Measurements from ENCODE around the gene C4orf50.

The C4orf50 gene

DNA sequence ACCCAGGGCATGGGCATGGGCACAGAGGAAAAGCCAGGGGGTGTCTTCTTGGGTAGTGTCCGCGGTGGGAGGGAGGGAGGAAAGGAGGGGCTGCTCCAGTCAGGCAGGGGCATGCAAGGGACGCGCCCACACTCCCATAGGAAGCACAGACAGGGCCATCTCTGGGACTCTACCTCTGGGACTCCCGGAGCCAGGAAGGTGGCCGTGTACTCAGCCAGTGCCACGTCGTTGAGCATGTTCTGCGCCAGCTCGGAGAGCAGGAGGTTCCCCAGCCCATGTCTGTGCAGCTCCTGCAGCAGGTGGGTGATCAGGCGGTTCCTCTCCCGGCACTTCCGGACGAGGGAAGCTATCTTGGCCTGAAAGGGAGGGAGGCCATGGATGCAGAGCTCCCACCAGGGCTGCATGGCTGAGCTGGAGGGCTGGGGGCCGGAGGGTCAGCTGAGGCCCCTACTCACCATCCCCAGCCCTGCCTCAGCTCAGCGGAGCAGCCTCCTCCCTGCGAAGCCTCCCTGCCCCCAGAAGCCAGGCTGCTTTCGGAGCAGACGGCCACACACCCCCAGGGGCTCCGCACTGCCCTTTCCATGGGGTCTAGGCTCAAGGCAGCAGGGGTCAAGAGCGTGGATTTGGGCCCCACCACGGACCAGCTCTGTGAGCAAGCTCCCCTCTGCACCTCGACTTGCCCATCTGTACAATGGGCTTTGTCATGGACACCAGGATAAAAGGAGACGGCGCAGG, 44.6 kb downstream of the C4orf50 start:
- in situ Hi-C loops (cut with HindIII; ENCODE audit: low sequenced_read_pairs), result loop anchor here (10.0 kb wide), 1 partner anchor 101 kb away; no protein-coding TSS in a partner anchor

DNA sequence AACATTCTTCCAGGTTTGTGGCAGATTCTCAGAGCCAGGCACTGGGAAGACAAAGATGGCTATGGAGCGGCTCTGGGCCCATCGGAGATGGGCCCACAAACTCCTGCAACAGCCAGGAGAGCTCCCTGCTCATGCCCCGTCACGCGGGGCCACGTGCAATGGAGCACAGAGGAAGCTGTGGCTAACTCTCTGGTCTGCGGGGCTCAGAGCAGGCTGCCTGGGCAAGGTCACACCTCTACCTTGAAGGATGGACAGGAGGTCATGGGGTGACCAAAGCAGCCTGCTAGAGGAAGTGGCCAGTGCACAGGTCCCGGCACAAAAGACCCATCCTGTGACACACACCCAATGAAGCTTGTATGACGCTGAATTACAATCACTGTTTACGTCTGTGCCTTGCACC, 45.2 kb downstream of the C4orf50 start:
- in situ Hi-C loops (cut with HindIII; ENCODE audit: low sequenced_read_pairs), result loop anchor here (10.0 kb wide), 1 partner anchor 102 kb away; no protein-coding TSS in a partner anchor

DNA sequence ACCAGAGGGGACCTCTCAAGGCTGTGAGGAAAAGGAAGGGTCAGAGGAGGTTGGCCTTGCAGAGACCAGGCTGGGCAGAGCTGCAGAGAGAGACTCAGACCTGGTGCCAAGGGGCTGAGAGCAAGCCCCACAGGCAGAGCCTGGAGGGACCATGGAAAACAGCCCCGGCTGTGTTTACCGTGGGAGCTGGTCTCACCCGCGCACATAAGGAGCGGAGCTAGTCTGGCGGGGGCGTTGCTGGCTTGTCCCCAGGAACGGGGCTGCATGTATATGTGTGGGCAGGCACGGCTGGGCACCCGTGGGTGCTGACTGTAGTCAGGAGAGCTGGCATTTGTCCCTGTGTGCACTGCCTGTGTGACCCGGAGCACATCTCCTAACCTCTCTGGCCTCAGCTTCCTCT, 45.7 kb downstream of the C4orf50 start:
- in situ Hi-C loops (cut with HindIII; ENCODE audit: low sequenced_read_pairs), result loop anchor here (10.0 kb wide), 1 partner anchor 102 kb away; no protein-coding TSS in a partner anchor

DNA sequence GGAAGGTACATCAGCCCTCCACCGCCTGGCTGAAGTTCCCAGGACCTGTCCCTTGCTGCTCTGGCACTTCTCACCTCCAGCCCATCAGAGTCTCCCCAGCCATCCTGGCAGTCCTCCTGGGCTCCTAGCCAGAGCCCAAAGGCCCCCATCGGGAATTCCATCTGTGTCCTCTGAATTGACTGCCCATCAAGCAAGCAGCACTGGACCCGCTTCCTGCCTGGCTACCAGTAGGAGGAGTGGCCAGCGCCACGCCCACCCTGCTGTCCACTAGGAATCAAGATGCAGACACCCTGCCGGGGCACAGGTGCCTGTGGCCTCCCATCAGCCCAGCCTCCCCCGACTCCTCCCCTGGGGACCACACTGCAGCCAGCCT, 47.2 kb downstream of the C4orf50 start:
- in situ Hi-C loops (cut with HindIII; ENCODE audit: low sequenced_read_pairs), result loop anchor here (10.0 kb wide), 1 partner anchor 104 kb away; no protein-coding TSS in a partner anchor

DNA sequence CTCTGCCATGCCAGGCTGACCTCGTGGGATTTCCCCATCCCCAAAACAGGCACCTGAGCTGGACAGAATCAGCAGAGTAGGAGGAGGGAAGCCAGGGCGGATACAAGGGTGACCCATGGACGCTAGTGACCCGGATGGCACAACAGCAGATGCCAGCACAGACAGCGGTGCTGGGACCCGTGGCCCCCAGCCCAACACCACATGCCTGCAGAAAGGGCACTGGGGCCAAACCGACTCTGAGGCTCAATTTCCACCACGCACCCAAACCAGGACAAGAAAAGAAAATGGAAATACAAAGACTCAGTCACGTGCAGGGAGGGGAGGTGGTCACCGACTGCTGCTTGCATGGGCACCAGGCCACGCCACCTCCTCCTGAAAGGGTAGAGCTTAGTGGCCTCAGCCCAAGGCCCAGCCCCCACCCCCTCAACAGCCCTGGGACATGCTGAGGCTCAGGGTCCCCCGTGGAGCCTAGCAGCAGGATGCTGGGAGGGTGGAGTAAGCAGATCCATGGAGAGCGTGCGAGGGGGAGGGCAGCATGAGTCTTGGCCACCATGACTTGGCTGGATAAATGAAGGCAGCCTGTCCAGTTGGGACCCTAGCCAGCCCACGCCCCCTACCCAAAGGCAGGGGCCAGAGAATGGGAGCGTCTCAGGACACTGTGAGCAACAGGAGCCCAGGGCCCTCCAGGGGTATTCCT, 47.7 kb downstream of the C4orf50 start:
- in situ Hi-C loops (cut with HindIII; ENCODE audit: low sequenced_read_pairs), result loop anchor here (10.0 kb wide), 1 partner anchor 104 kb away; no protein-coding TSS in a partner anchor

DNA sequence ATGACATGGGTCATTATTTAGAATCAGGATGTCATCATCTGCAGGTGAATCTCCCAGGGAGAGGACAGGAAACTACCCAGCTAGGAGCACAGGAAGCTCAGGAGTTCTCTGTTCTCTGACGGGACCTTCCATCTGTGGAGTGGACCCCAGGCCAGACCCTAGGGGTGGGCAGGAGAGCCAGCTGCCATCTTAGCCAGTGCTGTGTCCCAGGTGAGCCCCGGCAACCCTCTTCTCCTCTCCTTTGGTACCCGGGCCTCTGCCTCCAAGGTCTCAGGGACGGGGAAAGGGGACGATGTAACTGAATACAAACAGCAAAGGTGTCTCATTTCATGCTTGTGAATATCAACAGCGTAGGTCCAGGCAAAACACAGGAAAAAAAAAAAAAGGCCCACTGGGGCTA, 48.5 kb downstream of the C4orf50 start:
- in situ Hi-C loops (cut with HindIII; ENCODE audit: low sequenced_read_pairs), result loop anchor here (10.0 kb wide), 1 partner anchor 105 kb away; no protein-coding TSS in a partner anchor

DNA sequence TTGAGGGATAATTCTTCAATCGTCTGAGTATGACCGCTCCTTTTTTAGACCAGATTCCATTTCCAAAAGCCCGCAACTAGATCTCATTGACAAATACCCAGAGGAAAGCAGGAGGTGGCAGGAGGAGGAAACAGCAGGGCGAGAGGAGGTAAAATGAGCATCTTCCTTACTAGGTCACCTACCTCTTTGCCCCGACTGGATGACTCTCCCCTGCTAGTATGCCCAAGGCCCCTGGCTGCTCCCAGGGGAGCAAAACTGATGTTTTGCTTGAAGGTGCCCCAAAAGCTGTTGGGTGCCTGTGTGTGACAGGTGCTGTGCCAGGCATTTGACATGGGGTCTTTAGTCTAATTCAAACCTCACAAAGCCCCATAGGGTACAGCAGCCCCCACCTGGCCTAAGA, 48.9 kb downstream of the C4orf50 start:
- in situ Hi-C loops (cut with HindIII; ENCODE audit: low sequenced_read_pairs), result no loop called here

DNA sequence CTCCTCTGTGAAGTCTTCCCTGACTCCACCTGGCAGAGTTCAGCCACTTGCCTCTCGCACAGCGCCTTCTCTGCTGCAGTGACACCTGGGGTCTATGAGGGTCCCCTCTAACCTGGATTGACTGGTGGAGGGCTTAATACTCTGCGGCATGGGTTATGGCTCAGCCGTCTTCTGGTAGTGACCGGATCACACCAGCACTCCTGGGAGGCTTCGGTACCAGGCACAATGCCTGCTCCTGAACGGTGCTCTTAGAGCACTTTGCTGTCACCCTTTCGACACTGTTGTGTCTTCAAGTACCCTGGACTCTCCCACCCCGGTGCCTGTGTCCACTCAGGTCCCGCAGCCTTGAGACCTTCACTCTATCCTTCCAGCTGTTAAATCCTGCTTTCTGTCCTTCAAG, 50.0 kb downstream of the C4orf50 start:
- in situ Hi-C loops (cut with HindIII; ENCODE audit: low sequenced_read_pairs), result no loop called here

DNA sequence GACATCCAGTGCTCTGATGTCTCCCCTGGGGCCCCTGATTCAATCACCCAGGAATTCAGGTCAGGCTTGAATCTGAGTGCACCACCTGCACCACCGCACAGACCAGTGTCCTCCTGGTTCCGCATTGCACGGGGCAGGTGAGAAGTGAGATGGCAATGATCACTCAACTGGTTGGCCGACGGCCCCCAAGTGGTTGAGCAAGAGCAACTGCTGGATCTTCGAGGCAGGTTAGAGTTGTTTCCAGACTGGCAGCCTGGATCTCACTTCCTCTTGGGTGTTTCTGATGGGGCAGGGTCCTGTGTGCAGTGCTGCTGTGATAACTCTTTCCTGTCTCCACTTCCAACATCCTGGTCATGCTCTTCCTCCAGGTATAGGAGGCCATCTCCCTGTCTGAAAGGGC, 50.4 kb downstream of the C4orf50 start:
- in situ Hi-C loops (cut with HindIII; ENCODE audit: low sequenced_read_pairs), result no loop called here

DNA sequence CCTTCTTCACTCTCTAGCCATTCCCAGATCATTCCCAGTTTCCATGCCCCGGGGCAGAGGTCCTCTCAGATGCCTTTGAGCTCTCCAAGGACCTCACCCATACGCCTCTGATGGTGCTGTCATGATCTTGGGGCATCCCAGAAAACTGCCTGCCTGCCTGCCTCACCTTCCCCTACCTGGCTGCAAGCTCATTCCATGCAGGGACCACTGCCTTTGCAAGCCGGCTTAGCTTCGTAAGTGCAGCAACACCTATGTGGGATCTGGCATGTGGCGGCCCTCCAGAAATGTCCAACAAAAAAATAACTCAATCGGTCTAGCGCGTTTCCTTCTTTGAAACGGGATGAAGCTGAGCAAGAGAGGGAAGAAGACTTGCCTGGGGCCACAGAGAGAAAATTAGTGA, 53.0 kb downstream of the C4orf50 start:
- in situ Hi-C loops (cut with HindIII; ENCODE audit: low sequenced_read_pairs), result no loop called here

DNA sequence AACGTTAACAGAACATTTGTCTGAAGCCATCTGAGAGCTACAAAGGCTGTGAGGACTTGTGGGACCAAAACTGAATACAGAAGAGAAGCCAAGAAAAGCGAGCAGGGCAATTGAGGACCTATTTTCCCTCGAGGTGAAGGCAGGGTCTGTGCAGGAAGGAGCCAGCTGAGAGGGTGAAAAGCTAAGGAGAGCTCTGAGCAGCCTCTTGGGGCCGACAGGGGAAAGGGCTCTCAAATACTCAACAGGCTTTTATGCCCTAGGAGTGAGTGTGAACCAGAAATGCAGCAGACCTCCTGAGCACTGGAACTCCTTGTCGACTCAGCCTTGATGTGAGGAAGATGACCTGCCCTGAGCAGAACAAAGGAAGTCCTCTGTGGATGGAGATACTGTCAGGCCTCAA, 54.2 kb downstream of the C4orf50 start:
- in situ Hi-C loops (cut with HindIII; ENCODE audit: low sequenced_read_pairs), result no loop called here

DNA sequence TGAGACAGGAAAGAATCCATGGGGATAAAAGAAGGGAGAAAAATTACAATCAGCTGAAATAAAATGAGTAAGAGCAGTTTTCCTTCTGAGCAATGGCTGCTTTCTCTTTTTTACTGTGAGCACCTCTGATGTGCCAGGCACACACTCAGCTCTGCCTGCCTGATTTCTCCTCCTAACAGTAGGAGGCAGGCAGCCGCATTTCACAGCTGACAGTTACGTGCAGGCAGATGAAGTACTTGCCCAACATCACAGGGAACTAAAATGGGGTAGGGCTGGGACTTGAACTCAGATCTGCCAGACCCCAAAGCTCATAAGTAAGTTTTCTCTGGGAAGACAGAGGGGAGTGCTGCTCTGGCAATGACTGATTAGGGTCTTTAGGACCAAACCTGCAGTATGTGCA, 54.6 kb downstream of the C4orf50 start:
- in situ Hi-C loops (cut with HindIII; ENCODE audit: low sequenced_read_pairs), result no loop called here

DNA sequence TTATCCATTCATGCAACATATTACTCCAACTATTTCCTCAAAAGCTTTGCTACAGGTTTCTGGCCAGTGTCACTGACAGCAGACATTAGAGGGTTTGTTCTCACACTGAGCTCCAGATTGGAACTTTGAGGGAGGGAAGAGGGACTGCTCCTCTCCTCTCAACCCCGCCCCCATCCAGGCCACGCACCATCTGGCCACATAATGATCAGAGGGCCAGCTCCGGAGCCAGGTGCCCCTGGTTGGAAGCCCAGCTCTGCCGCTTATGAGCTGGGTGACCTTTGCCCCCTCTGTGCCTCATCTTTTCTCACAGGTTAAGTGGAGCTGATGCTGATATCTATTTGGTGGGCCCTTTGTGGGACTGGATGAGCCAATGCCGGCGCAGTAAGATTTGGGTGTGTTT, 55.8 kb downstream of the C4orf50 start:
- in situ Hi-C loops (cut with HindIII; ENCODE audit: low sequenced_read_pairs), result no loop called here

DNA sequence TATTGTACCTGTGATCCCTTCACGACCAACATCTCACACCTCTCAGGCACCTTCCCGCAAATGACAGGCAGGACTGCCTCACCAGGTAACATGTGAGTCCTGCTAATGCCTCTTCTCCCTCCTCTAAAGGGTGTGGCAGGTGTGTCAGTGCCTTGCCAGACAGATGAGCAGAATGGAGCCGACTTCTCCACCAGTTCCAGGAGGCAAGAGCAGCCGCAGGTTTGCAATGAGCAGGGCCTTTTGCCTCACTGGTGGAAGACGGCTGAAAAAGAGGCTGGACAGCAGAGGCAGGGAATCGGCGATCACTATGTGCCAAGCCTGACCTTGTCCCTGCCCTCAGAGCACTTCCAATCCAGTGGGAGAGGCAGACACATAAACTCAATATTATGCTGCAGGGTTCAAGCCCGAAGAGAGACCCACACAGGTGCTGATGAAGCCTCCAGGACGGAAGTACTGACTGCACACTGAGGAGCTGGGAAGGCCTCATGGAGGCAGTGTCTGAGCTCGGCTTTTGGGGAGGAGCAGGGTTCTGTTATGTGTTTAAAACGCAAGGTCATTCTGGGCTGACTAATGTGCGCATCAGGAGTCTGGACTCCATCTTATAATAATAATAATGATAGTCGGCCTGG, 57.9 kb downstream of the C4orf50 start:
- in situ Hi-C loops (cut with HindIII; ENCODE audit: low sequenced_read_pairs), result no loop called here

DNA sequence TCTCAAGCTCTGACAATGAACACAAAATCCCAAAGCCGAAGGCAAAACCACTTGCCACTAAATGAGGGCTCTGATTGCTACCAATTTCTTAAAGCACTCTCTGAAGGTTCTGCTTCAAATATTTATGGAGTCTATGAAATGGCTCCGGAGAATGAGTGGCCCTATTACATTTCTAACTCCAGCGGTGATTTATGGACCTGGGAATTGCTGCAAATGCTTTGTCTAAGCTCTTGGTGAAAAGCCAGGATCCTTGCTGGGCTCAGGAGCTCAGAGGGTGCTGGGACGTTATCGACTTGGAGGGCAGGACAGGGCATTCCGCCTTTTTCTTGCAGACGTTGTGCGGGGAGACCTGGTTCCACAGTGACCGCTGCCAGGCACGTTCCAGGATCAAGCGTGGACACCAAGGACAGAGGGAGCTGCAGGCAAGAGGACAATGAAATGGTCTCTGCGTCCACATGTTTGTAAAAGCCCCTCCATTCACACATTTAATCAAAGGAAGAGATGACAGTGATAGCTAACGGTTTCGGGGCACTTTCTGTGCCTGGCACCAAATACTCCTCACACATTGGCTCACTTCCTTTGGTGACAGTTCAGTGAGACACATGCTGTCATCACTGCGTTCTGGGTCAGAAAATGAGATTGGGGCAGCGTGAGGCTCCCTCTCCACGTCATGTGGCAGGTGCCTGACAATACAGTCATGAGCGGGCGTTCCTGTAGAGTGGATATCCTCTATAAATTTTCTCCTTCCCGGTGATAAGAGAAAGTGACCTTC, 58.8 kb downstream of the C4orf50 start:
- in situ Hi-C loops (cut with HindIII; ENCODE audit: low sequenced_read_pairs), result no loop called here

DNA sequence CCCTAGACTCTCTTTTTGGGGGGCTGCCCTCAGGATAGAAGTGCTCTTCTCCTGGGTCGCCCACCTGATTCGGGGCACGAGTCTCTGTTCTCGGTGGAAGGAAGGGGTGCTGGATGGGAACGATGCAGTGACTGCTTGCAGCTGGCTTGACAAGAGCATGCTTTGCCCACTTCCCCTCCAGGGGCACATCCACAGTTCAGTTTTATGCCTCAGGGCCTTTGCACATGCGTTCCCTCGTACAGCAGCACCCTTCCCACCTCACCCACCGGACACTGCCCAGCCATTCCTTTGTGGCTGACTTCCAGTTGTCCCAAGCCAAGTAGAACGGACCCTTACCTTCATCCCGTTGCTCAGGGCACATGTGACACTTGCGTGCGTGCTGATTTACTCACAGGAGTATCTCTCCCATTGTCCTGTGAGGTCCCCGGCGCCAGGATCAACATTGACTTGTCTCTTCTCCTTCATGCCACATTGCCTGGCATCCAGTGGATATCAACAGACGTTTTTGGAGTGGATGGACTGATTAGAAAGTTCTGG, 60.0 kb downstream of the C4orf50 start:
- in situ Hi-C loops (cut with HindIII; ENCODE audit: low sequenced_read_pairs), result no loop called here

DNA sequence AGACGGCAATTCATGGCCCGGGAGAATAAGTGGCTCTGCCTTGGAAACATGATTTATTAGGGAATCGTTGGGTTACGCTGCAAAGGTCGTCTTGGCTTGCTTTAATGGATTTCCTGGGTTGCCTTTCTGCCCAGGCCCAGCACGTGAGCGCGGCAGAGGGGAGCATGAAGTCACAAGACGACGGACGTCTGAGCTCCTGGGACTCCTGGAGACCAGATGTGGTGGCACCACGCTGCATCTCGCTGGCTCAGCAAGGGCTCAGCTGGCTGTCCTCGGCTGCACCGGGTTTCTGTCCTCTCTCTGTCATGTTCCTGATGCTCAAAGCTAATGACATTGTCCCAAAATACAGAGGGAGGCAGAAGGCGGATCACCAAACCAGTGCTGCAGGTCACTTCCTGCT, 61.2 kb downstream of the C4orf50 start:
- in situ Hi-C loops (cut with HindIII; ENCODE audit: low sequenced_read_pairs), result no loop called here

DNA sequence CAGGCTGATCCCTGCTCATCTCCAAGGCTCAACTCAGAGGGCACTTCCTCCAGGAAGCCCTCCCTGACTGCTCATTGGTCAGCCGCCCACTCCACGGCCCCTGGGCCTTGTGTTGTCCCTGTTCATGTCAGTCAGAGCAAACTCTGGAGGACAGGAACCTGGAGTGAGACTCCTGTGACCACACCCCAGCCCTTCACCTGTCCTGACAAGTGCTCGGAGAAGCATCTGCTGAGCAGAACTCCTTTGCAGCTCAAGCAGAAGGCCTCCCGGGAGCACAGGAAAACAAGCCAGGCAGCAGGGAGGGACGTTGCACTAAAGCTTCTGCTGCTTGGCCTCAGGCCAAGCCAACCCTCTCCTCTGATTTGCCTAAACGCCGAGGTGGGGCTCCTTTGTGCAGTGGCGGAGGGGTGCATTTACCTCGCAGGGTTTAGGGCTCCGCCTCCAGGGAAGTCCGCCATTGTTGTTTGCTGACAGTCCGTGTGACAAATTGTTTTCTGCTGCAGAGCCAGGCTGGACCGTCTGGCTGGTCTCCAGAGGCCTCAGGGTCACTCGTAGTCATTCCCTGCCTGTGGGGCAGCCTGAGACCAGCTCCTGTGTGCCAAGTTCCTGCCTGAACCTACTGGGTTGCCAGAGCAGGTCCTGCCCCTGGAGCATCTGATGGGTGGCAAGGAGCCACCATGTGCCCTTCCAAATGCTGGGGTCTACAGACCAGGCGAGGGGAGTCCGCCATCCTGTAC, 61.8 kb downstream of the C4orf50 start:
- in situ Hi-C loops (cut with HindIII; ENCODE audit: low sequenced_read_pairs), result no loop called here

DNA sequence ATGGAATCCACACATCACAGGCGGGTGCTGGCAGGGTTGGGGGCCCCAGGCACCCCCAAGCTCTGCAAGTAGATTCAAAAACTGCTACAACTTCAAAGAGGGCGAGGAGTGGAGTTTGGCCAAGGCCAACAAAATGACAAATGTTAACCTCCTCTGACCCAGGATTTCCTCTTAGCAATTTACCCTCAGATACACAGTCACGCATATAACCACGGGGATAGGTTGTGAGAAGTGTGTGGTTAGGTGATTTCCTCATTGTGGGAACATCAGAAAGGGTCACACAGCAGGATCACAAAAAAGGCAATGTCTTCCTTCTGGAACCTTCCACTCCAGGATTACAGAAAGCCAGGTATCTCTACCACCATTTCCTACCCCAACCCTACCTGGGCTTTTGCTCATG, 62.4 kb downstream of the C4orf50 start:
- in situ Hi-C loops (cut with HindIII; ENCODE audit: low sequenced_read_pairs), result no loop called here

DNA sequence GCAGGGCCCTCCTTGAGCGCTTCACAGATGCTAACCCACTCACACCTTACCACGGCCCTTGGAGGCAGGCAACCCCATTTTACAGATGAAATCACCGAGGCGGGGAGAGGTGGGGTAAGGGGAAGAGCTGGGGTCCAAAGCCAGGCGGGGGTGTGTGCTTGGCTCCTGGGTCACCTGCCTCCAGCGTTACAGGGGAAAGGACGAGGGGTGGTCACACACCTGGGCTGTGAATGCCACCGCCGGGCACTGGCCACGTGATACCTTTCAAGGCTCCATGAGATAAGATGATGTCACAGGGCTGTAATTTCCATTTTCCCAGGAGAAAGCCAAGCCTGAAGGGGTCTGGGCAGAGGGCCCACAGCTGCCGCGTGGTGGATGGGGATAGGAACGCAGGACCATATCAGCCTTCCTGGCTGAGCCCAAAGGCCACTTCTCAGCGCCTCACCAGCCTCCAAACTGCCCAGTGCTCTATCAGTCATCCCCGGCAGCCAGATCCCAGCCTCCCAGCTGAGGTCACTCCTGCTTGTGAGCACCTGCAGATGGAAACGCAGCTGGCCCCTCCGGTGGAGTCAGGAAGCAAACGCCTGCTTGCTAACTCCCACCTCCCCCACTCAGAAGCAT, 62.9 kb downstream of the C4orf50 start:
- in situ Hi-C loops (cut with HindIII; ENCODE audit: low sequenced_read_pairs), result no loop called here

Measured in DLD1 (cell line).